Stimulated activated CD8-positive, alpha-beta memory T cell treated with anti-CD3 and anti-CD28 coated beads, Interleukin-12 subunit alpha, Interleukin-12 subunit beta, amount 100 ng/mL, for 1 hour (primary cell): Measurements from ENCODE around the gene PLCH1.

Source experiments
- DNase-seq: peaks from one replicate; pipeline ENCODE4 v3.0.0-alpha.2; 2020; ENCODE audit warnings: low read depth

PLCH1 gene

DNA sequence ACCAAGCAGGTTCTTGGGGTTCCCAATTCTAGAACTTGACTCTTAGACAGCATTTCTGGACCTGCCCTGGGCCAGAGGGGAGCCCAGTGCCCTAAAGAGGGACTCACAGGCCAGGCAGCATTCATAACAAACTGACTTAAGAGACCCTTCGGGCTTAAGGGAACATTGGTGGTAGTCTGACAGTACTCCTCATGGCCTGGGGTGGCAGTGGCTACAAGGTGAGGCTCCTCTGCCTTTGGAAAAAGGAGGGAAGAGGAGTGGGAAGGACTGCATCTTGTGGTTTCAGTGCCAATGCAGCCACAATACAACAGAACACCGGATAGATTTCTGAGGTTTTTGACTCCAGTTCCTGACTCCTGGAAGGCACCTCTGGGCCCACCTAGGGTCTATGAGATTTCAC lies 279.2 kb downstream of the PLCH1 start:
- DNase-seq = no peak

- DNase-seq = no peak
Observed at GRCh38 chr3:155462672-155463071, 282.2 kb downstream of the PLCH1 start.

DNA sequence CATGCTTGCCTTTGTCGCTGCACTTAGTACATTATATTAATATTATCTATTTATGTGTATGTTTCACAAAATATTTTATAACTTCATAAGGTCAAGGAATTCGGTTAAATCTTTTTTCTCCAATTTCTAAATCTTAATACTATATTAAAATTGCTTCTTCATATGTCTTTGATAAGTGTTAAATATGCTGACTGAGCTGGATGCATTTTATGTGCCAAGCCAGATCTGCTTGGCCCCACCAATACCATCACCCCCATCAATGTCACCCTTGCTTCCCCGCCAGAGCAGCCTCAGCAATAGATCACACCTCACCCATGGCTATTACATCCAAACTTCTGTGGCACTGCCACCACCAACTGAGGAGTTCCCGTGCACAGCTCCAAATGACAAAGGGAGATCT lies 287.3 kb downstream of the PLCH1 start:
- no peak for DNase-seq

- no peak for DNase-seq
Observed at GRCh38 chr3:155455765-155456164, 289.1 kb downstream of the PLCH1 start.

- no peak for DNase-seq
Observed at GRCh38 chr3:155453512-155453911, 291.4 kb downstream of the PLCH1 start.

DNA sequence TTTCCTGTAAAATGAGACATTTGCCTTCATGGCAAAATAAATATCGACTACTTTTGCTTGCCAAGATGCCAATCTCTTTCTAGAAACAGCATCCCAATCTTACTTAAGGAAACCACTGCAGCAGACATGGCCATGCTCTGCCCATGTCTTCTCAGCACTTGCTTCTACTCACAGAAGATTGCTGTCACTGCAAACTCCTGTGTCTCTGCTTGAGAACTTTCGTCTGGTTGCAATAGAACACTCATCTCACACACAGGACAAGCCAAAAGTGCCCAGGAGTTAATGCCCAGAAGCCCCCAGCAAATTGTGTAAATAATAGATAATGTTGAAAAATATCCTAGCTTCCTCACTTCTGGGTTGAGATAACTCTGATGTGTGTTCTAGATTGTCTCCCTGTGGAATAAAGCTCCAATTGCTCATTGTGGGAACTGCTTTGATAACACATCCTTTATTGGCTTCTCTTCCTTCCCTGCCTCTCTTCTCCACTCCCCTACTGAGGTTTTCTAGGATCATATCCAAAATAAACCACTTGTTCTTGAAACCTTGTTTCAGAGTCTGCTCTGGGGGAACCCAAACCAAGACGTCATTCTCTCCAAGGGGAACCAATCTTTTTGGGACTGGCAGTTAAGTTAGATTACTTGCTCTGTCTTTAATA lies 295.1 kb downstream of the PLCH1 start:
- no peak for DNase-seq

DNA sequence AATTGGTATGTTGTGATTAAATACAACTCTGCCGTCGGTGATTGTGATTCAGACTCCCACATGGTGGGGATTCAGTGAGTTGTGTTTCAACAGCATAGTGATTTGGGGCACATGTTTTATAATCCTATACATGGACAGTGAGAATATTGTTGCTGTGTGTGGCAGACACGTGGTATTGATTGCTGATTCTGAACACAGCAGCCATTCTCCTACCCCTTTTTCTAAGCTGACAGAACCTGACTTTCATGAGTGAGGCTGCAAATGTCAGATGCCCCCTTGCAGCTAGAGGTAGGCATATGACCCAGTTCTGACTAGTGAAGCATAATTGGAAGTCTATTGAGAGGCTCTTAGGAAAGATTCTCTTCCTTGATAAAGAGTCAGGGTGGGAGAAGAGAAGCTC lies 296.3 kb downstream of the PLCH1 start:
- DNase-seq = no peak

- DNase-seq = no peak
Observed at GRCh38 chr3:155446366-155446765, 298.5 kb downstream of the PLCH1 start.

DNA sequence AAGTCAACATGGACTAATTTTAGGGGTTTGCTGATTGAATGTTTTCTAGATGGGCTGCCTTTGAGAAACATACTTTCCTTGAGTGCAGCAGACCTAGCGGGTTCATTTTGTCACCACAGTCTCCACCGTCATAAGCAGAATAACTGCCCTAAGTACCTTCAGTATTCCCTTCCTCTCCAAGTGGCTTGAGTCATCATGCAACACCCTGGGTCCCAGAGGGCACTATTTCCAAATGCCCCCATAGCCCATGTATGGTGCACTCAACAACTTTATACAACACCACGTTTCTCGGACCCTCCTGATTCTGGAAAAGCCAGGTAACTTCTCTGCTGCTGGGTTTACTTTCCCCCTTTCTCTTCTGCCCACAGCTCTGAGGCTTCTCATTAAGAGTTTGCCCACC lies 300.1 kb downstream of the PLCH1 start:
- no peak for DNase-seq

- DNase-seq = no peak
Observed at GRCh38 chr3:155443815-155444214, 301.1 kb downstream of the PLCH1 start.

GRCh38 chr3:155442072-155442471 lies 302.8 kb downstream of the PLCH1 start:
- no peak for DNase-seq

DNA sequence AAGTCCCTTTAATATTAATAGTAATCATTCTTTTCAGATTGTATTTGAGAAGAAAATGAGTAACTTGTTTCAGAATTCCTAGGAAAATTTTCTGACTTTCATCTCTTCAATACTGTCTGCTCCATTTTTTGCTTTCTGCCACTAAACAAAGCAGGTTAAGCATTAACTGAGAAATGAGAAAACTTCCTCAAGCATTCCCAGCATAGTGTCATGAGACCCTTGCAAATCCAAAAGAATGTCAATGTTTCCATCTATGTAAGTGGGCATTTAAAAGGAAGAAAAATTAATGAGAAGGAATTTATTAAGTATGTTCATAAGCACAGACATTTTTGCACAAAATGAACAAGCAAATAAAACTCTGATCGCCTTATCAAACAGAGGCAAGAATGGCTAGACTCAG lies 303.4 kb downstream of the PLCH1 start:
- no peak for DNase-seq

DNA sequence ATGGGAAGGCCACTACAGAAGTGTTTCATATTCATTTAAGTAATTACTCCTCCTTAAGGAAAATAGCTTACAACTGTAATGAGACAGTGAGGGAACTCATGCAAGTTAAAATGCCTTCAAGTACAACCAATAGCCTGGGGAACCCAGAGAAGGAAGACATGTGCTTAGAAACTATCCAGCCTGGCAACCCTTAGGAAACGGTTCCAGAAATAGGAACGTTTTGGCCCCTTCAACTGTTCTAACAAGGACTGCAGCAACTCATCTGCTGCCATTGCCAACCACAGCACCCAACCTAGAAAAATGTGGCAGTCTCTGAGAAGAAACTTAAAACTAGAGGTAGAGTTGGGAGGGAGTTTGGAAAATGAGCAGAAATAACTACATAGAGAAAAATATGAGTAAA lies 303.8 kb downstream of the PLCH1 start:
- no peak for DNase-seq

DNA sequence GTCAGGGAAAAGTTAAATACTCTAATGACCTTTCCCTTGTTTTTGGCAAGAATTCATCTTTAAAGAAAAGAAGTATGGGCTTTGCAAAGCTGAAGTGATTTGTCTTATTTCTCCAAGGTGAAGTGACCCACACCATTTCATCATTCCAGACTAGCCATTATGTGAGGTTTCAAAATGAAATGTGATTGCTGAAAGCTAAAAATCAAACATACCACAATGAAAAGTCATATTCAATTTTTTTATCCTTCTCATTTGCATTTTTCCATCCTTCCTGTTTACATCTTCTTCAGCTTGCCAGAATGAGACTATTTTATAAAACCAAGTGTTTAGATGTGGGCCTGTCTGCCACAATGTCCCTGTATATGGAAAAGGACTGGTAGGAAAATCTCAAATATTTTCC lies 309.1 kb downstream of the PLCH1 start:
- DNase-seq = no peak

DNA sequence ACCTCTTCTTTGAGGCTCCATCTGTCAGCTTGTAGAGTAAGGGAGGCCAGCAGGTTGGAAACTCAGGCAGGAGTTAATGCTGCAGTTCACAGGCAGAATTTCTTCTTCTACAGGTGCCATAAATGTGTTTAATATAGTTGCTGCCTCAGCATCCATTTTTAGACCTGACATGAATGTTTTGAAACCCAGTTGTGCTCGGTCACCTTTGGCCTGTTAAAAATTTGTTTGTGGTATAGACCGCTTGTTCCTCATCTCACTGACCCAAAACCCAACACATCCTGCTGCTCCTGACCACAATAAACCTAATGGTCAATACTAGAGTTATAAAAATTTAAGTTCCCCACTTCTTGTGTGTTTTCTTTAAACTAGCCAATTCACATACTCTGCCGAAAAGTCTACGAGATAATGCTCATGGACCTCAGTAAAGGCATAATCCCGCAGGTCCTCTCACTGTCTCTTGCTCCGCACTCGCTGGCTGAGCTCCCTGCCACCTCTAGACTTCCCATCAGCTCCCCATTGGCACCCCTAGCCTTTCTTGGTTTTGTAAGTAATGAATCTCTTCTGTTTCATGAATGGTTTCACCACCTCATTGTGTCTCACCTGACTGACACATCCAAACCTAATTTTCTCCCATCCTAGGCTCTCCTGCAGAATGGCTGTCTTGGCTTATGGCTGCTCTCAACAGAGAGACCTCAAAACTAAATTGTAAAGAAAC lies 312.9 kb downstream of the PLCH1 start:
- no peak for DNase-seq

- no peak for DNase-seq
Observed at GRCh38 chr3:155428563-155428962, 316.3 kb downstream of the PLCH1 start.

GRCh38 chr3:155426524-155427230 lies 318.2 kb downstream of the PLCH1 start:
- no peak for DNase-seq

- no peak for DNase-seq
Observed at GRCh38 chr3:155425396-155425795, 319.5 kb downstream of the PLCH1 start.

- no peak for DNase-seq
Observed at GRCh38 chr3:155424323-155424710, 320.6 kb downstream of the PLCH1 start.

GRCh38 chr3:155423526-155424322 lies 321.1 kb downstream of the PLCH1 start:
- DNase-seq = no peak

DNA sequence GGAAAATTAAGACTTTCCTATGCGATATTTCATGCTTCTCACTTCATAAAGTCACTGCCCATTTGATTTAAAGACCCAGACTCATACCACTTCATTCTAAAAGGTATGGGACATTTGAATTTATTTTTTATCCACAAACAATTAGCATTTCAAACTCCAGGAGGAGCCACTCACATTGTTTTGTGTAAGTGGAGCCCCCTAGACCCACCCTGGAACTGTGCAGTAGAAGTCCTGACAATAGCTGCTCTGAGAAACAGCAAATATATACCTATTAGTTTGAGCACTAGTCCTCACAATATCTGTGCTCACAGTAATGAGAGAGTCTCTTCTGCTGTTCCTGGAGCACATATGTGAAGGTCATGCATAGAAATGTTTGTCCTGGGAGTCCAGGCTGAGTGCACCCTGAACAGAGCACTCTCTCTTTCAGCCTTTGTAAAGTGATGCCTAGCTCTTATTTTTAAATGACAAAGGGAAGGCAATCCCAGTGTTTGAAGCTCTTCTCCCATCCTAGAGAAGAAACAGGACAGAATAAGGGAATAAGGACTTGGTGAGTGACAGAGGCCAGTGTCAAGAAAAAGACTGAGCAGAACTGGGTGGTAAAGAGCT lies 323.9 kb downstream of the PLCH1 start:
- no peak for DNase-seq

GRCh38 chr3:155420406-155420805 lies 324.5 kb downstream of the PLCH1 start:
- no peak for DNase-seq
